HUES6 (cell line): ENCODE results near the gene ENPP3.

Experiments
- H3K27ac ChIP-seq: 2 replicates; pipeline ENCODE4 v1.7.0; 2013; ENCODE audit warnings: low read depth, mild to moderate bottlenecking, low read length, inconsistent platforms
- H3K27me3 ChIP-seq: 2 replicates; pipeline ENCODE4 v1.6.1; 2013; ENCODE audit warnings: low read length; ENCODE audit not compliant: control insufficient read depth, insufficient read depth
- H3K36me3 ChIP-seq: 2 replicates; pipeline ENCODE4 v1.6.1; 2013; ENCODE audit warnings: low read length; ENCODE audit not compliant: control insufficient read depth, insufficient read depth
- H3K4me1 ChIP-seq: 2 replicates; pipeline ENCODE4 v1.6.1; 2013; ENCODE audit warnings: low read length; ENCODE audit not compliant: control insufficient read depth, insufficient read depth
- H3K4me3 ChIP-seq: 2 replicates; pipeline ENCODE4 v1.5.1; 2013; ENCODE audit warnings: low read depth, low read length
- H3K9ac ChIP-seq: one replicate; pipeline ENCODE4 v1.6.1; 2013; ENCODE audit warnings: mild to moderate bottlenecking, low read length
- H3K9me3 ChIP-seq: 2 replicates; pipeline ENCODE4 v1.6.1; 2013; ENCODE audit warnings: low read depth, low read length; ENCODE audit not compliant: control insufficient read depth, insufficient read depth

Gene ENPP3

DNA sequence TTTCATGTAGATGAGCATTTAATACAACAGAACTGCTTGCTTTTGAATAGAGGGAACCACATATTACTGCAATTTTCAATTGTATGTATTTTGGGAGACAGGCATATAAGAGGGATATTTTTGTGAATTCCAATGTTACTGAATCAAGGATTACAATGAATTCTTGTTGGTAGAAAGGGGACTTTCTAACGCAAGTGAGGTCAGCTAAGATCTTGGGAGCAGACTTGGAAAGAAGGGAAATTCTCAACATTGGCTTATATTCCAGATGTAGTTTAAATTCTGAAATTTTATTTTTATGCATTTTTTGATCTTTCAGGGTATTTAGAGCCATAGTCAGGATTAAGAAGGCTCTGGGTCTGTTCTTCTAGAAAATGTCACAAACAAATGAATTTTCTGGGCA is 117.0 kb downstream of the ENPP3 start:
- Histone ChIP-seq H3K36me3 (no peaks in the 10 kb centered on the region), H3K9me3 (no peaks in the 10 kb centered on the region), H3K4me1 (no peaks in the 10 kb centered on the region), H3K27ac (no peak overlapping the region), H3K27me3 (no peaks in the 10 kb centered on the region), H3K9ac (no peak overlapping the region), H3K4me3 (no peak overlapping the region)

DNA sequence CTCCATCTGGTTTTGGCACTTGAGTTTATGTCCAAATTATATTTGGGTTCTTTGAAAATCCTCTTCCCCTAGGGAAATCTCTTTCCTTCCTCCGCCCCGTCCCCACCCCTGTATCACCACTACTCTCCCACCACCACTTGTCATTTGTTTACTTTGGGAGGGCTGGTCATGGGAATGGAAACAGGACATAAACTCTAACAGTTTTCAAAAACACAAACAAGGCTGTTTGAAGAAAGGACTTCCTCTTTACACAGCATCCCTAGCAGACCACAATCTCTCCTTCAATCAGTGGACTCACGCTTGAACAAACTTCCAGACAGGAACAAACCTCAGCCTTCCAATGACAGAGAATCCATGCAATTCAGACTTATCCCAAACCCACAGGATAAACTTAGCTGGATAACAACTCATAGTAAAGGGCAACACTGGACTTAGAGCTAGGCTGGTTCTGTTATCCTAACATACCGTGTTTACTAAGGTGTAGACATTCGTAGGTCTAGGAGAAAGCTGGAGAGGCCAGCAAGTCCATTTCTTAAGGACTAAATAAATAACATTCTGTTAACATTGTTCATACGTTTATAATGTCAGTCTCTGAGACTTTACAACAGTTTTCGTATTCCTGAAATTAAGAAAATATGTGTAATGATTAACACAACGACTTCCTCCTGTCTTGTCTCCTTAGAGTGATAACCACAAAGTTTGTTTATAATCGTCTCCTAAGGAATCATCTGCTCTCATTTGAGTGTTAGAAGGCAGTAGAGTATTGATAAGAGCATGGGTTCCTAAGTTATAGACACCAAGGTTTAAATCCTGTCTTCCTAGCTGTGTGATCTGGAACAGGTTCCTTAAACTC is 117.8 kb downstream of the ENPP3 start:
- H3K36me3 ChIP-seq, result no peaks in the 10 kb centered on the region
- H3K4me1 ChIP-seq, result no peaks in the 10 kb centered on the region
- H3K4me3 ChIP-seq, result no peak overlapping the region
- no peak overlapping the region for H3K27ac ChIP-seq
- H3K9me3 ChIP-seq, result no peaks in the 10 kb centered on the region
- no peaks in the 10 kb centered on the region for H3K27me3 ChIP-seq
- no peak overlapping the region for H3K9ac ChIP-seq

DNA sequence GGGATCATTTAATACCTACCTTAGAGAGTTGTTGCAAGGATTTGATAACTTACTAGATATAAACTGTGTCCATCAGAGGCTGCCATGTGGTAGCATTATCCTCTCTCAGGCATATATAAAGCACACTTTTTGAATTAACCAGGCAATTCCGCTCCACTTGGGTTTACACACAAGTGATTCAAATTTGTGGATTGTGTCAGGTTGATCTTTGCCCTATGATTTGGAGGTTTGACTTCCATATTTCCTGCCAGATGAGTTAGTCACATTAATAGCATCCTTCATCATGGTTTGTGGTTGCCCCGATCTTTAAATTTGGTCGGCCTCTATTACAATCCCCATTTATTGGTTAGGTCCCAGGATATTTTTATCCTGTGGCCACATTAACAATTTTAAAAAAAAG is 118.5 kb downstream of the ENPP3 start:
- no peak overlapping the region for H3K9ac ChIP-seq

DNA sequence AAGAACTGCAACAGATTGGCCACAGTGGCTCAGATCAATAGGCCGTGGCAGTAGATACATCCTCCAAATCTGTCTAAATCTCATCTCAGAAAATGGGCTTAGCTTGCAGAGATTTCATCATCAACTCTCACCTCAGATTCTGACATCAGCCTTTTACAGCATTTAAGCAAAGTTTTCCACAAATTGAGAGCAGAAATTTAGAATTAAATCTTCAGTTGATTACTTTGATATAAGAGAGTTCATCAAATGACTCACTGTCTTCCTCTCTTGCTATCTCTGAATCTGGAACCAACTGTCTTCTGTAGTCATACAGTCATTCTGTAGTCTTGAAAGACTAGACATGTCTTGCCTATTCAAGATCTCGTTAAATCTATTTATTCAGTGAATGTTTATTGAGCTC is 118.9 kb downstream of the ENPP3 start:
- H3K9ac ChIP-seq, result no peak overlapping the region
- no peaks in the 10 kb centered on the region for H3K36me3 ChIP-seq
- no peak overlapping the region for H3K4me3 ChIP-seq
- H3K27ac ChIP-seq, result no peak overlapping the region
- no peaks in the 10 kb centered on the region for H3K4me1 ChIP-seq
- H3K9me3 ChIP-seq, result no peaks in the 10 kb centered on the region
- H3K27me3 ChIP-seq, result no peaks in the 10 kb centered on the region

More for the DNA sequence above, 118.5 kb downstream of the ENPP3 start:
- Histone ChIP-seq H3K27me3 (no peaks in the 10 kb centered on the region), H3K4me3 (no peak overlapping the region), H3K27ac (no peak overlapping the region), H3K4me1 (no peaks in the 10 kb centered on the region), H3K9me3 (no peaks in the 10 kb centered on the region), H3K36me3 (no peaks in the 10 kb centered on the region)

DNA sequence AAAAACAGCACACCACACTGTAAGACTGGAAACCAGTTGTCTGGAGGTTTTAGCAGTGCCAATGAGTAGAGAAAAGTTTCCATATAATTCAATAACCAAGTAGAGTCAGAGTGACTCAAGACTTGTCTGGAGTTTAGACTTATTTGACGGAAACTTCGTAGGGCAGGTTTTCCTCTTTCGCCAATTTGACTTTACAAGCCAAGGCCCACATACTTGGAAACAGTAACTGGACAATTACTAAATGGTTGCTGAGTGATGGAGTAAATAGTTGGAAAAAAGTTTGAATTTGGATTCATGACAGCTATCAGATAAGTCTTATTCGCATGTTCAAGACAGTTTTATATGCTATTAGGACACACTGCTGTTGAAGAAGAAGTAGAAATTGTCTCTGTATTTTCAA is 121.8 kb downstream of the ENPP3 start:
- no peak overlapping the region for H3K9ac ChIP-seq
- H3K9me3 ChIP-seq, result no peaks in the 10 kb centered on the region
- H3K36me3 ChIP-seq, result no peaks in the 10 kb centered on the region
- H3K4me3 ChIP-seq, result no peak overlapping the region
- H3K27ac ChIP-seq, result no peak overlapping the region
- no peaks in the 10 kb centered on the region for H3K27me3 ChIP-seq
- H3K4me1 ChIP-seq, result no peaks in the 10 kb centered on the region

DNA sequence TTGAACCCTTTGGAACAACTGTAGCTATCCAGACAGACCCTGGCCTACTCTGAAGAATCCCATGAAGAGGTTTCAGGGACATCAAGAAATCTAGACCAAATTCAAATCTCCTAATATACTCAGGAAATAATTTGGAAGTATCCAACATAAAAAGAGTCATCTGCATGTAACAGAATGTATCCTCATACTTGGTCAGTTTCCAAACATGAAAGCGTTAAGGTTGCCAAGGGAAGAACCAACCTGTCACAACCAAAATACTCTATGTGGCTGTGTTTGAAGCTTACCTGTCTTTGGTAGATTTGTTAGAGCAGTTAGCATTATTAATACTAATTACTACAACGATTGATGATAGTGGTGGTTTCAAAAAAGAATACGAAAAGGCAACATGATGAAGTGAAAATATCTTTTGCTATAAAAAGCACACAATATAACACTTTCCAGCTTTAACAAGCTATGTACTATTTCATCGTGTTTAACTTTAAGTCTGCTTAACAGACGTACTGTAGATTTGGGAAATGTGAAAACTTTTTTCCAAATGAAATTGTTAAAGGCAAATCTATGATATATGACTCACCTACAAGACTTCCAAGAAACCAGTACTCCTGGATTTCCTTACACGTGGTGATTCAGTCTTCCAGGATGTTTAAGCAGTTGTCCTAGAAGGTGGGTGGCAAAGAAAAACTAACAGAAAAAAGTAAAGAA is 124.1 kb downstream of the ENPP3 start:
- no peaks in the 10 kb centered on the region for H3K9me3 ChIP-seq
- H3K27me3 ChIP-seq, result no peaks in the 10 kb centered on the region
- peaks cover 6% of the 10 kb centered on the region; the same call in 1 of the 2 replicates for H3K4me1 ChIP-seq
- H3K36me3 ChIP-seq, result no peaks in the 10 kb centered on the region
- no peak overlapping the region for H3K4me3 ChIP-seq
- H3K9ac ChIP-seq, result no peak overlapping the region
- no peak overlapping the region for H3K27ac ChIP-seq

- Histone ChIP-seq H3K9me3 (no peaks in the 10 kb centered on the region), H3K36me3 (no peaks in the 10 kb centered on the region), H3K4me1 (peaks cover 6% of the 10 kb centered on the region; the same call in 1 of the 2 replicates), H3K27me3 (no peaks in the 10 kb centered on the region), H3K9ac (no peak overlapping the region), H3K27ac (no peak overlapping the region), H3K4me3 (no peak overlapping the region)
Observed at GRCh38 chr6:131761762-131762067, 124.6 kb downstream of the ENPP3 start.

DNA sequence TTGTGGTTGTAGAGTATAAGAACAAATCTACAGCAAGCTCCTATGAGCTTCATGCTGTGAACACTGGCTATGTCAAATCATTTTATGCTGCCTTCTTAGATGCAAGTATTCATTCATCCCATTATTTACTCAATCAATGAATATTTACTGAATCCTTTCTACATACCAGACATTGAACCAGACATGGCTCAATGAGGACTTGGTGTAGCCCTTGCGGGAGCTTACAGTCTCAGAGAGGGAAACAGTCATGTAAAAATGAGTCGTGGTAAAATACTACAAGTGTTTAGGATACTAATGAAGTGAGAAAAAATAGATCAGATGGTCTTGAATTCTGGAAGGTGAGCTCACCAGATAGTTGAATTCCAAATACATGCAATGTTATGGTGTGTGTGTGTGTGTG is 125.9 kb downstream of the ENPP3 start:
- Histone ChIP-seq H3K27ac (no peak overlapping the region), H3K9me3 (no peaks in the 10 kb centered on the region), H3K4me3 (no peak overlapping the region), H3K4me1 (peaks cover 6% of the 10 kb centered on the region; the same call in 1 of the 2 replicates), H3K36me3 (no peaks in the 10 kb centered on the region), H3K27me3 (no peaks in the 10 kb centered on the region), H3K9ac (no peak overlapping the region)

DNA sequence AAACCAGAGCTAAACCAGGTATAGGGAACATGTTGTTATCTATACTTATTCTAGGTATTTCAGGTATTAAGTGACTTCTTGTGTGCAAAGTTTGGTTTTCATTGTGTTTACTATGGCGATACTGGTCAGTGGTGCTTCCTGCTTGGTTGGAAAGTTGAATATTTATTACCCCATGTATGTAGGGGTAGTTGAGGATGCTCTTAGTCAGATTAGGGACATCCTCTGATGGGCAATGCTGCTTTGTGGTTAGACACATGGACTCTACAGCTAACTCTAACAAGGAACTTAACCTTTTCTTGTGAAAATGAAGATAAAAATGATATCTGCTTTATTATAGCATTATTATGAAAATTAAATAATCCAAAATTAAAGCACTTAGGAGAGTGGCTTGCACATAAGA is 126.6 kb downstream of the ENPP3 start:
- no peaks in the 10 kb centered on the region for H3K27me3 ChIP-seq
- H3K36me3 ChIP-seq, result no peaks in the 10 kb centered on the region
- H3K9me3 ChIP-seq, result no peaks in the 10 kb centered on the region
- H3K4me1 ChIP-seq, result peaks cover 6% of the 10 kb centered on the region; the same call in 1 of the 2 replicates
- H3K27ac ChIP-seq, result no peak overlapping the region
- H3K9ac ChIP-seq, result no peak overlapping the region
- no peak overlapping the region for H3K4me3 ChIP-seq

DNA sequence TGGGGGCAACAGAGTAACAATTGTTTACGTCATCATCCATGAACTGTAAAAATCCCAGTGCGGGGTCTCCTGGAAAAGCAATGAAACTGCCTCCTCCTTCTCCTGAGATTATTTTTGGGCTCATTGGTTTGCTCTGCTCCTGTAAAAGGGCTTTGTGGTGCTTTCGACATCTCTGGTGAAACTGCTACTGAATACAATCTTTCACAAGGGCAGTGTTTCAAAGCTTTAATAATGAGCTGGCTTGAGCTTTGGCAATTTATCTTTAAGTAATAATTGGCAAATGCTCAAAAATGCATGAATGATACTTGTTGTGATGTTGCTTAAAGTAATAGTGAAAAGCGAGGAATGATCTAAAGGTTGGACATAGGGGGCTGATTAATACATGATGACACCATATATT is 127.2 kb downstream of the ENPP3 start:
- no peak overlapping the region for H3K4me3 ChIP-seq
- H3K9ac ChIP-seq, result no peak overlapping the region
- no peaks in the 10 kb centered on the region for H3K36me3 ChIP-seq
- no peaks in the 10 kb centered on the region for H3K9me3 ChIP-seq
- no peak overlapping the region for H3K27ac ChIP-seq
- H3K27me3 ChIP-seq, result no peaks in the 10 kb centered on the region
- peaks cover 6% of the 10 kb centered on the region; the same call in 1 of the 2 replicates for H3K4me1 ChIP-seq

GRCh38 chr6:131765081-131765803 is 128.1 kb downstream of the ENPP3 start:
- no peak overlapping the region for H3K4me3 ChIP-seq

More at GRCh38 chr6:131765081-131765803, 128.1 kb downstream of the ENPP3 start:
- H3K4me1 ChIP-seq, result peaks cover 6% of the 10 kb centered on the region; the same call in 1 of the 2 replicates
- no peak overlapping the region for H3K27ac ChIP-seq
- H3K9ac ChIP-seq, result no peak overlapping the region
- no peaks in the 10 kb centered on the region for H3K27me3 ChIP-seq
- no peaks in the 10 kb centered on the region for H3K36me3 ChIP-seq
- no peaks in the 10 kb centered on the region for H3K9me3 ChIP-seq
